ENCODE results near the gene CIAPIN1. TPM values are rescaled to one million over a fixed set of nuclear protein-coding genes. Genes with fewer than 3 reads are reported as not detected.

The CIAPIN1 gene
- total RNA-seq, result 56.9 TPM

DNA sequence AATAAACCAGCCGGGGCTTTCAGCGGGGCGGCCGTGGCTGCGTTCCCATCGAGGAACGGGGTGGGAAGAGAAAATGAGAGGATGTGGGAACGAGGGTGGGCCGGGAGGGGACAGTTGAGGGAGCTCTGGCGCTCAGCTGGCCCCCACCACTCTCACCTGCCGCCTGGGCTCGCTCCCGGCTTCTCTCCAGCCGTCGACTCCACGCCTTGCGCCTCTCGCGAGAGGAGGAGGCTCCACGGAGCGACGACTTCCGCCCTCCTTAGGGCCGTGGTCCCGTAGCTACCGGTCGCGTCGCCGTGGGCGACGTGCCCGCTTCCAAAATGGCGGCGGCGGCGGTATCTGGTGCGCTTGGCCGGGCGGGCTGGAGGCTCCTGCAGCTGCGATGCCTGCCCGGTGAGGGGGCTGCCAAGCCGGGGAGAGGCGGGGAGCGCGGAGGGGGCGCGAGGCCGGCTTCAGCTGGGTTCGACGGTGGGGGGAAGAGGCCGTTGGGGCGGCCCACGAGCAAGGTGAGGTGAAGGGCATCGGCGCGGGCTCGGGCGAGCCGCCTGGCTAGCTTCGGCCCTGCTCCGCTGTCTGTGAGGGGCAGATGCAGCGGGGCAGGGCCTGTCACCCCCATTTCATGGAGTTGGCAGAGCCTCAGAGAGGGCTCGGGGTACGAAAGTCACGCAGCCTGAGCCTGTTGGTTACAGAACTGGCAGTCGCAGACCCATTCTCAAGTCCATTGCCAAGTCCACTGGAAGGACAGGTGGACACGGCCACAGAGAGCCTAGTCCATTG lies at the start of gene CIAPIN1, which contains the start of gene COQ9:
CIAPIN1 (minus strand) TSS at position 200 of the 777 bp plus-strand sequence. CDS start 6,457 bp downstream, outside the sequence.
COQ9 (plus strand) TSS at position 294 of the 777 bp plus-strand sequence; CDS start at position 321, 27 bp downstream.
- no peaks in the 10 kb centered on the region for H3K27me3 ChIP-seq (ENCODE audit: control insufficient read depth in 3 of 3, insufficient read depth in 3 of 3, low read length in 3 of 3)
- peak within 1 kb of the TSS; percentile 88 to 97 (median 96) for H3K4me3 ChIP-seq (ENCODE audit: low read length in 3 of 3)
- no peaks in the 10 kb centered on the region for H3K9me3 ChIP-seq (ENCODE audit: control insufficient read depth in 3 of 3, low read length in 3 of 3)
- H3K9ac ChIP-seq (ENCODE audit: low read depth in 1 of 3, low read length in 3 of 3), result peak within 1 kb of the TSS; percentile 96 to 98 (median 98)
- peak within 1 kb of the TSS; percentile 95 for H3K27ac ChIP-seq (ENCODE audit: low read depth, low read length)
- peaks cover 22 to 39% (median 28%) of the 10 kb centered on the region in 3 donors for H3K4me1 ChIP-seq (ENCODE audit: control insufficient read depth in 3 of 3, insufficient read depth in 3 of 3, low read length in 3 of 3)
- H3K36me3 ChIP-seq (ENCODE audit: control insufficient read depth in 3 of 3, insufficient read depth in 3 of 3, low read length in 3 of 3), result peaks cover 12 to 15% (median 14%) of the 10 kb centered on the region in 3 donors

DNA sequence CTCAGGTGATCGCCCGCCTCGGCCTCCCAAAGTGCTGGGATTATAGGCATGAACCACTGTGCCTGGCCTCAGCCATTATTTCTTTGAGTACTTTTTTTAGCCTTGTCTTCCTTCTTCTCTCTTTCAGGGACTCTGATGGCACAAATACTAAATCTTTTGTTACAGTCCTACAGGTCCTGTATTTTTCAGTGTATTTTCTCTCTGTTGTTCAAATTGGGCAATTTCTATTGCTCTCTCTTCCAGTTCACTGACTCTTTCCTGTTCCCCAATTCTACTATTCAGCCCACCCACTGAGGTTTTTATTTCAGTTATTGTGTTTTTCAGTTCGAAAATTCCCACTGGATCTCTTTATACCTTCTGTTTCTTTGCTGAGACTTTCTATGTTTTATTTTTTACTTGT lies 46.6 kb upstream of the CIAPIN1 start:
- Histone ChIP-seq H3K9me3 (ENCODE audit: control insufficient read depth in 3 of 3, low read length in 3 of 3) (no peaks in the 10 kb centered on the region), H3K27me3 (ENCODE audit: control insufficient read depth in 3 of 3, insufficient read depth in 3 of 3, low read length in 3 of 3) (peaks cover 0 to 4% (median 0%) of the 10 kb centered on the region in 3 donors), H3K27ac (ENCODE audit: low read depth, low read length) (no peak overlapping the region), H3K36me3 (ENCODE audit: control insufficient read depth in 3 of 3, insufficient read depth in 3 of 3, low read length in 3 of 3) (no peaks in the 10 kb centered on the region), H3K4me1 (ENCODE audit: control insufficient read depth in 3 of 3, insufficient read depth in 3 of 3, low read length in 3 of 3) (no peaks in the 10 kb centered on the region), H3K4me3 (ENCODE audit: low read length in 3 of 3) (no peak overlapping the region), H3K9ac (ENCODE audit: low read depth in 1 of 3, low read length in 3 of 3) (no peak overlapping the region)

DNA sequence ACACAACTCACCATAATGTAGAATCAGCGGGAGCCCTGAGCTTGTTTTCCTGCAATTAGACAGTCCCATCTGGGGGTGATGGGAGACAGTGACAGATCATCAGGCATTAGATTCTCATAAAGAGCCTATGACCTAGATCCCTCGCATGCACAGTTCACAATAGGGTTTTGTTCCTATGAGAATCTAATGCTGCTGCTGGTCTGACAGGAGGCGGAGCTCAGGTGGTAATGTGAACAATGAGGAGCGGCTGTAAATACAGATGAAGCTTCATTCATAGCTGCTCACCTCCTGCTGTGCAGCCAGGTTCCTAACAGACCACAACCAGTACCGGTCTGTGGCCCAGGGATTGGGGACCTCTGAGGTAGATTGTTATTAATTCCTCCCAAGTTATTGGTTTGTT lies 42.0 kb upstream of the CIAPIN1 start:
- H3K9me3 ChIP-seq (ENCODE audit: control insufficient read depth in 3 of 3, low read length in 3 of 3), result no peaks in the 10 kb centered on the region
- no peak overlapping the region for H3K9ac ChIP-seq (ENCODE audit: low read depth in 1 of 3, low read length in 3 of 3)
- H3K4me3 ChIP-seq (ENCODE audit: low read length in 3 of 3), result no peak overlapping the region
- no peaks in the 10 kb centered on the region for H3K27me3 ChIP-seq (ENCODE audit: control insufficient read depth in 3 of 3, insufficient read depth in 3 of 3, low read length in 3 of 3)
- no peaks in the 10 kb centered on the region for H3K36me3 ChIP-seq (ENCODE audit: control insufficient read depth in 3 of 3, insufficient read depth in 3 of 3, low read length in 3 of 3)
- H3K27ac ChIP-seq (ENCODE audit: low read depth, low read length), result no peak overlapping the region
- peaks cover 6 to 19% (median 17%) of the 10 kb centered on the region in 3 donors for H3K4me1 ChIP-seq (ENCODE audit: control insufficient read depth in 3 of 3, insufficient read depth in 3 of 3, low read length in 3 of 3)

DNA sequence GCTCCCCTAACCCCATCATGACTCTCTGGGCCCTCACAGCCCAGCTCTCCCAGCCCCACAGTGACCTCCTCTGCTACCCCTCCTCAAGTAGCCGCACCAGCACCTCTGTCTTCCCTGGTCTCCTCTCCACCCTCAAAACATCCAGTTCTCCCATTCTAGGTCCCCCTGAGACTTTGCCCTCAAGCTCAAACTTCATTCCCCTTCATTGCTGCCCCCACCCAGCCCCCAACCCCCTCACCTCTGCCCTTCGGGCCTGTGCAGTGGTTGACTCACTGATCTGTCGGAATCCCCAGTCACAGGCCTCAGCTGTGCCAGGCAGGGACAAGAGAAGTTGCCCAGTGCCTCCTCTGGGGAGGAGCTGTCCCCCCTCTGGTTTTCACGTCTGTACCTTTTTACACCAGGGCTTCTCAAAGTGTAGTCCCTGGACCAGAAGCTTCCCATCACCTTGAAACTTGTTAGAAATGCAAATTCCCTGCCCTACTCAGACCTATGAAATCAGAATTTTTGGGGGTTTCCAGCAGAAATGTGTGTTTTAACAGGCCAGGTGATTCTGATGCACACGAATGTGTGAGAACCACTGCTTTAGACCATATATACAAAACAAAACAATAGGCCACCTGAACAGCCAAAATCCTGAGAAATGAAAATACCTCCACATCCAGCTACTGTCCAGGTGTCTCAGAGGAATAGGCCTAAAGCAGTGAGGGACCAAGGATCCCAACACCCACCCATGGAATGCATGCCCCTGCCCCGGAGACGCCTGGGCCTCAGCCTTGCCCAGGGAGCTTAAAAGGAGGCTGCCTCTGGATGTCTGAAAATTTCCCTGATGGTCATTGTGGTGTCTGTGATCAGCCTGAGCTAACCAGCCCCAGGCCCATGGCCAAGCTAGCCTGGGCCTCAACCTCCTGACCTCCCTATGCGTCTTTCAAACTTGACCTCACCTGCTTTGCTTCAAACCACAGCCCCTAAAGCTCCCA lies 40.0 kb upstream of the CIAPIN1 start:
- no peaks in the 10 kb centered on the region for H3K27me3 ChIP-seq (ENCODE audit: control insufficient read depth in 3 of 3, insufficient read depth in 3 of 3, low read length in 3 of 3)
- H3K36me3 ChIP-seq (ENCODE audit: control insufficient read depth in 3 of 3, insufficient read depth in 3 of 3, low read length in 3 of 3), result no peaks in the 10 kb centered on the region
- H3K27ac ChIP-seq (ENCODE audit: low read depth, low read length), result no peak overlapping the region
- H3K9ac ChIP-seq (ENCODE audit: low read depth in 1 of 3, low read length in 3 of 3), result no peak overlapping the region
- peak overlapping the region; percentile 54 to 66 (median 58) for H3K4me3 ChIP-seq (ENCODE audit: low read length in 3 of 3)
- peaks cover 6 to 19% (median 17%) of the 10 kb centered on the region in 3 donors for H3K4me1 ChIP-seq (ENCODE audit: control insufficient read depth in 3 of 3, insufficient read depth in 3 of 3, low read length in 3 of 3)
- H3K9me3 ChIP-seq (ENCODE audit: control insufficient read depth in 3 of 3, low read length in 3 of 3), result no peaks in the 10 kb centered on the region

DNA sequence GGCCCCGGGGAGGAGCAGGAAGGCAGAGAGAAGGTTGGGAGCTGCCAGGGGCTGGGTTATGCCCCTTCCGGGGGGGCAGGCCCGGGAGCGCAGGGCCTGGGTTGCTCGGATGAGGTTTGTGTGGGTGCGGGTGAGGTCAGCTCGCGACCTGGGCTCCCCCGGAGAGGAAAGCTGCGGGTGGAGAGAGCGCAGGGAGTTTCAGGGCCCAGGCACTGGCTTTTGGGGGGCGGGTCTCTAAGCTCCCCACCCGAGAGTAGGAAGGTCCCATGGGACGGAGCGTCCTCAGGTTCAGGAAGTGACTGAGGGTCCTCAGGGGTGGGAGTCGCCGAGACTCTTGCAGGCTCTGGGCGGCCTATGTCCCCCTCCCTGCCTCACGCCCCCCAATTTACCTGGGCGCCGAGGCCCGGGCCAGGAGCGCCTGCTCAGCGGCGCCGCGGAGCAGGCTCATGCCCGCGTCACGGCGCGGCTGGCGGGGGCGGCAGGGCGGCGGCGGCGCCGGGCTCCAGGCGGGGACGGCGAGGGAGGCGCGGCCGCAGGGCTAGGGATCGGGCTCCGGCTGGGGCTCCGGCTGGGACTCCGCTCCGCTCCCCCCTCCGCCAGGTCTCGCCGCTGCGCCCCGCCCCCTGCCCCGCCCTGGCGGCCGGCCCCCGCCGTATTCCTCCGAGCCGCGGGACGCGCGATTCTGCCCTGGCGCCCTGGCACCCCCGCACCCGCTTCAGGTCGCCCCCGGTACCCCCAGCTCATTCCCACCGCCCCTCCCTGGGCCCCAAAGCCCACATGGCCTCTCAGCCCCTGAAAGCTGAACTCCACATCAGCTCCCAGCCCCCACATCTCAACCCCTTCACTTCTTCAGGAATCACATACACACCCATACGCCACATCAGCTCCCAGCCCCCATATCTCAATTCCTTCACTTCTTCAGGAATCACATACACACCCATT lies 39.0 kb upstream of the CIAPIN1 start, which contains the start of gene DOK4:
DOK4 (minus strand) TSS at position 578 of the 942 bp plus-strand sequence. CDS start 6,986 bp downstream, outside the sequence.
- Histone ChIP-seq H3K27ac (ENCODE audit: low read depth, low read length) (peak within 1 kb of the TSS; percentile 40), H3K9me3 (ENCODE audit: control insufficient read depth in 3 of 3, low read length in 3 of 3) (no peaks in the 10 kb centered on the region), H3K36me3 (ENCODE audit: control insufficient read depth in 3 of 3, insufficient read depth in 3 of 3, low read length in 3 of 3) (no peaks in the 10 kb centered on the region), H3K27me3 (ENCODE audit: control insufficient read depth in 3 of 3, insufficient read depth in 3 of 3, low read length in 3 of 3) (no peaks in the 10 kb centered on the region), H3K4me1 (ENCODE audit: control insufficient read depth in 3 of 3, insufficient read depth in 3 of 3, low read length in 3 of 3) (peaks cover 6 to 19% (median 17%) of the 10 kb centered on the region in 3 donors), H3K4me3 (ENCODE audit: low read length in 3 of 3) (peak within 1 kb of the TSS; percentile 74 to 75 (median 74)), H3K9ac (ENCODE audit: low read depth in 1 of 3, low read length in 3 of 3) (peak within 1 kb of the TSS; percentile 33 to 79 (median 70))

DNA sequence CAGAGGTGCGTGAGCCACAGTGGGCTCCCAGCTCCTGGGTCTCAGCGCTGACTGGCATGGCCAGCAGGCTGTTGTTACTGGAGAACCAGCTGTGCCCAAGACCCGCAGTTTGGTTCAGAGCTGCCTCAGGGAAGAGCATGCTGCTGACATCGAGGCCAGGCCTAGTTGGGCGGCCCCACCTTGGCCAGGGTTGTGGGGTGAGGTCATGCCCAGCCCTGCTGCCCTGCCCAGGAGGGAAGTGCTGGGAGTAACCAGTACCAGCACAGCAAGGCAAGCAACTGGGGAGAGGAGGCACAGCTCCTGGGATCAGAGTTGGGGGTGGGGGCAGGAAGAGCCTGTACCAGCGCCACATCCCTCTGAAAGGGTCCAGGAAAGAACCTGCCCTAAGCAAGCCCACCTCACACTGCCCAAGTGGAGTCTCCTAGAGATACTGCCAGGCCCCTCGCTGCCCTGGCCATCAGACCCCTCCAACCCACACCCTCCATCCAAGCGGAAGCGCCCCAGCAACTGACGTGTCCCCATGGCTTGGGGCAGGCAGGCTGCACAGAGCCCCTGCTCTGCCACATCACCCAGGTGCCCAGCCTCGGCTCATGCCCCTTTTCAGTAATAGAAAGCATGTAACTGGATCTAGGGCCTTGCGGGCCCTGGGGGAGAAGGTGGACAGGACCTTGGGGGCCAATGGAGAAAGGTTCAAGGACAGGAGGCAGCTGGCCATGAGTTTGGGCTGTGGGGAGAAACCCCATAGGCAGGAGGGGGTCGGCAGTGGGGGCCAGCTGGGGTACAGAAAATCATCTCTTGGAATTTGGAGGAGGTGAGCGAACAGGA lies 38.1 kb upstream of the CIAPIN1 start:
- Histone ChIP-seq H3K4me3 (ENCODE audit: low read length in 3 of 3) (peak overlapping the region; percentile 74 to 75 (median 74)), H3K36me3 (ENCODE audit: control insufficient read depth in 3 of 3, insufficient read depth in 3 of 3, low read length in 3 of 3) (no peaks in the 10 kb centered on the region), H3K27me3 (ENCODE audit: control insufficient read depth in 3 of 3, insufficient read depth in 3 of 3, low read length in 3 of 3) (peaks cover 0 to 6% (median 2%) of the 10 kb centered on the region in 3 donors), H3K9me3 (ENCODE audit: control insufficient read depth in 3 of 3, low read length in 3 of 3) (no peaks in the 10 kb centered on the region), H3K27ac (ENCODE audit: low read depth, low read length) (peak overlapping the region; percentile 40), H3K4me1 (ENCODE audit: control insufficient read depth in 3 of 3, insufficient read depth in 3 of 3, low read length in 3 of 3) (peaks cover 10 to 20% (median 19%) of the 10 kb centered on the region in 3 donors), H3K9ac (ENCODE audit: low read depth in 1 of 3, low read length in 3 of 3) (peak overlapping the region; percentile 33 to 79 (median 70))

DNA sequence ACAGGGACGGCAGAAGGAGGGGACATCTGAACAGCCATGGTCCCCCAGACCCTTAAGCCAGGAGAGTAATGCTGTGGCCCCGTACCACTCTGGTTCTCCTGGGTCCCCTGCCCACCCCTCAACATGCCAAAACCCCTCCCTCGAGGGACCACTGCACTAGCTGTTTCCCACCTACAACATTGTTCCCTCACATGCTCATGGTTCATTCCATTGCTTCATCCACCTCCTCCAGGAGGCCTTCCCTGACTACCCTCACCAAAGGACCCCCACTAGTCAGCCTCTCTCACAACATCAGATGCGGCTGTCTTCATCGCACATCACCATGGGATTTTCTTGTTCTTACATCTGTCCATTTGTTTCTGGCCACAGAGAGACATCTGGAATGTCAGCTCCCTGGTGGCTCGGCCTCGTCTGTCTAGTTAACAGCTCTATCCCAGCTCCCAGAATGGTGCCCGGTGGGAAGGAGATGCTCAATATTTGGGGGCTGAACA lies 37.4 kb upstream of the CIAPIN1 start:
- Histone ChIP-seq H3K36me3 (ENCODE audit: control insufficient read depth in 3 of 3, insufficient read depth in 3 of 3, low read length in 3 of 3) (no peaks in the 10 kb centered on the region), H3K9me3 (ENCODE audit: control insufficient read depth in 3 of 3, low read length in 3 of 3) (no peaks in the 10 kb centered on the region), H3K4me3 (ENCODE audit: low read length in 3 of 3) (no peak overlapping the region), H3K27ac (ENCODE audit: low read depth, low read length) (no peak overlapping the region), H3K27me3 (ENCODE audit: control insufficient read depth in 3 of 3, insufficient read depth in 3 of 3, low read length in 3 of 3) (peaks cover 0 to 6% (median 3%) of the 10 kb centered on the region in 3 donors), H3K4me1 (ENCODE audit: control insufficient read depth in 3 of 3, insufficient read depth in 3 of 3, low read length in 3 of 3) (peaks cover 12 to 24% (median 23%) of the 10 kb centered on the region in 3 donors), H3K9ac (ENCODE audit: low read depth in 1 of 3, low read length in 3 of 3) (no peak overlapping the region)

DNA sequence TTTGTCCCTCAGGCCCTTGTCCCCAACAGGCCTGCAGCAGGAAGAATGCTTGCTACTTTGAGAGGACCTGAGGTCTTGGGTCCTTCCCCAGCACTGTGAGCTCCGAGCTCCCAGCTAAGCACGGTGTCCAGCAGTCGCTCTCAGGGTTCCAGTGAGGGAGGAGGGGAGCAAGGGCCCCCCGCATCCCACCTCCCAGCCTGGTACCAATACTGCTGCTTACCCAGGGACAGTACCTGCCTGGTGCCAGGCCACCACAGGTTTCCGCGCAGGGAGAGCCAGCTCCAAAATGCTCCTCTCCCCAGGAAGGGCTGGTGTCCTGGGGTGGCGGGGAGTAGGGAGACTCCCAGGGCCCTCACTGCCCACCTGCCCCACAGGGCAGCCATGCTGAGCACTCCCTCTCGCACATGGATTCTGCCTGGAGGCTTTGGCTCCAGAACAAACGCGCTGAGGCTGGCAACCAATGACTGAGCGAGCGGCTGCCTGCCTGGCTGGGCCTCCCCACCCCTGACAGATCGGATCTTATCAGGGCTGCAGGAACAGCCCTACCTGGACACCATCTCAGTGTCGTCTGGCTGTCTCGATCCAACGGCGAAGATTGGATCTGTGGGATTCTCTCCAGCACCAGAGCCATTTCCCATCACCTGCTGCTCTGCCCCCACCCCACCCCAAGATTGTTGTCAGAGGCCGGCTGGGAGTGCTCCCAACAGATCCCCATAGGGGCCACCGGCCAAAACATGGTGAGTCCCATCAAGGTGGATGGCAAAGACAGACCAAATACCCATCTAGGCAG lies 36.7 kb upstream of the CIAPIN1 start:
- Histone ChIP-seq H3K9ac (ENCODE audit: low read depth in 1 of 3, low read length in 3 of 3) (no peak overlapping the region), H3K9me3 (ENCODE audit: control insufficient read depth in 3 of 3, low read length in 3 of 3) (no peaks in the 10 kb centered on the region), H3K4me1 (ENCODE audit: control insufficient read depth in 3 of 3, insufficient read depth in 3 of 3, low read length in 3 of 3) (peaks cover 15 to 28% (median 26%) of the 10 kb centered on the region in 3 donors), H3K4me3 (ENCODE audit: low read length in 3 of 3) (no peak overlapping the region), H3K27me3 (ENCODE audit: control insufficient read depth in 3 of 3, insufficient read depth in 3 of 3, low read length in 3 of 3) (peaks cover 0 to 6% (median 6%) of the 10 kb centered on the region in 3 donors), H3K36me3 (ENCODE audit: control insufficient read depth in 3 of 3, insufficient read depth in 3 of 3, low read length in 3 of 3) (no peaks in the 10 kb centered on the region), H3K27ac (ENCODE audit: low read depth, low read length) (no peak overlapping the region)
